HCT116 (cell line): ENCODE results near the gene CYSLTR2. TPM values are rescaled to one million over a fixed set of nuclear protein-coding genes. Genes with fewer than 3 reads are reported as not detected.

Source experiments
- ATAC-seq: fragments of 200-7000 bp; cut with Tn5 transposase; 2 replicates; pipeline ENCODE4 v1.9.1; 2020; ENCODE audit warnings: mild to moderate bottlenecking, moderate library complexity
- BruUV-seq: library from RNA; stranded (reverse); fragments of 400-500 nt; replicated peaks from 2 replicates; lab custom pipeline; 2021; lab: Mats Ljungman, UMichigan
- CTCF ChIA-PET: fragments of 300-600 bp; sonication (Branson Sonifier 250); formaldehyde crosslinking; loops from one replicate; lab custom pipeline; 2021; ENCODE audit warnings: antibody characterized with exemption; lab: Charles Lee
- POLR2A ChIA-PET: fragments of 300-600, 350-600 bp; sonication (Branson Sonifier 250); formaldehyde crosslinking; loops from one replicate; lab custom pipeline; 2021; ENCODE audit warnings: antibody characterized with exemption; lab: Charles Lee
- RAD21 ChIA-PET, 2 experiments: fragments of 300-600 bp; sonication (Branson Sonifier 250); formaldehyde crosslinking; loops; one replicate each; lab custom pipeline; 2023; ENCODE audit warnings: low total read pairs in 2 of 2; ENCODE audit not compliant: uncharacterized antibody in 2 of 2, unreplicated experiment in 2 of 2, low non-redundant PET in 1 of 2; lab: Charles Lee
- DNase-seq: peaks from one replicate; pipeline ENCODE4 v3.0.0-alpha.2; 2010; ENCODE audit warnings: low read depth, low spot score
- H2AFZ ChIP-seq: fragments of 200-600 bp; shearing (Covaris generic), sonication (generic); 2 replicates; pipeline ENCODE4 v1.6.1; 2017; ENCODE audit warnings: low read depth, mixed run types, mixed read lengths, antibody characterized with exemption, low read length; ENCODE audit not compliant: poor library complexity, severe bottlenecking
- H3K27ac ChIP-seq: 2 replicates; pipeline ENCODE4 v1.5.1; 2012; ENCODE audit warnings: low read depth, low read length
- H3K27me3 ChIP-seq: fragments of 200-600 bp; sonication (generic); 2 replicates; pipeline ENCODE4 v1.6.1; 2016; ENCODE audit warnings: mixed run types, low read length, mixed read lengths; ENCODE audit not compliant: insufficient read depth
- H3K36me3 ChIP-seq, 2 experiments: fragments of 200-500 bp in 1 of 2; fragments of 200-600 bp in 1 of 2; sonication (Bioruptor generic) in 1 of 2; sonication (generic) in 1 of 2; 2 replicates each; pipeline versions ENCODE4 v1.5.1 to v1.6.1; 2014 to 2016; ENCODE audit warnings: low read length in 2 of 2, inconsistent platforms in 1 of 2, mixed read lengths in 1 of 2, mixed run types in 1 of 2; ENCODE audit not compliant: insufficient read depth in 2 of 2, control insufficient read depth in 1 of 2
- H3K4me1 ChIP-seq, 2 experiments: fragments of 200-600 bp in 1 of 2; sonication (generic) in 1 of 2; 2 replicates each; pipeline versions ENCODE4 v1.5.1 to v1.6.1; 2012 to 2017; ENCODE audit warnings: low read length in 2 of 2, inconsistent platforms in 1 of 2, mild to moderate bottlenecking in 1 of 2, mixed read lengths in 1 of 2, mixed run types in 1 of 2, moderate library complexity in 1 of 2; ENCODE audit not compliant: insufficient read depth in 2 of 2, control insufficient read depth in 1 of 2
- H3K4me2 ChIP-seq: fragments of 200-600 bp; sonication (generic); 2 replicates; pipeline ENCODE4 v1.6.1; 2017; ENCODE audit warnings: mixed run types, low read length, mixed read lengths
- H3K4me3 ChIP-seq, 2 experiments: fragments of 200-600 bp in 1 of 2; sonication (generic) in 1 of 2; replicated peaks in 1 of 2; 2 replicates each; pipeline ENCODE4 v1.5.1; 2011 to 2016; ENCODE audit warnings: low read length in 2 of 2, control low read depth in 1 of 2, low read depth in 1 of 2, mild to moderate bottlenecking in 1 of 2, mixed read lengths in 1 of 2, mixed run types in 1 of 2
- H3K79me2 ChIP-seq: fragments of 200-600 bp; sonication (generic); 2 replicates; pipeline ENCODE4 v1.6.1; 2017; ENCODE audit warnings: mild to moderate bottlenecking, mixed run types, low read length, moderate library complexity, mixed read lengths; ENCODE audit not compliant: insufficient read depth
- H3K9ac ChIP-seq: fragments of 200-600 bp; sonication (generic); 2 replicates; pipeline ENCODE4 v1.6.1; 2016; ENCODE audit warnings: low read length, mixed read lengths
- H3K9me2 ChIP-seq: fragments of 200-600 bp; sonication (generic), shearing (Covaris generic); 2 replicates; pipeline ENCODE4 v1.6.1; 2017; ENCODE audit warnings: mixed run types, mild to moderate bottlenecking, moderate library complexity; ENCODE audit not compliant: insufficient read depth
- H3K9me3 ChIP-seq, 2 experiments: fragments of 200-500 bp in 1 of 2; fragments of 200-600 bp in 1 of 2; sonication (Bioruptor generic) in 1 of 2; sonication (generic) in 1 of 2; 2 replicates each; pipeline ENCODE4 v1.6.1; 2014 to 2017; ENCODE audit warnings: low read length in 2 of 2, mixed read lengths in 2 of 2, inconsistent platforms in 1 of 2, low read depth in 1 of 2, mild to moderate bottlenecking in 1 of 2, mixed run types in 1 of 2, moderate library complexity in 1 of 2; ENCODE audit not compliant: control insufficient read depth in 1 of 2, insufficient read depth in 1 of 2
- H4K20me1 ChIP-seq: fragments of 200-600 bp; sonication (generic), shearing (Covaris generic); 2 replicates; pipeline ENCODE4 v1.6.1; 2017; ENCODE audit warnings: mixed run types, mild to moderate bottlenecking, moderate library complexity; ENCODE audit not compliant: insufficient read depth
- CBX3 ChIP-seq: IDR thresholded peaks from 2 replicates; pipeline ENCODE4 v1.6.1; 2012; ENCODE audit warnings: low read depth
- CEBPB ChIP-seq: IDR thresholded peaks from 2 replicates; pipeline ENCODE4 v1.6.1; 2012; ENCODE audit warnings: low read depth
- CTCF ChIP-seq, 3 experiments: fragments of 200-600 bp in 1 of 3; sonication (generic) in 1 of 3; IDR thresholded peaks in 2 of 3; conservative IDR thresholded peaks in 1 of 3; 2 replicates each; pipeline ENCODE4 v1.5.1; 2012 to 2017; ENCODE audit warnings: low read depth in 2 of 3, low read length in 2 of 3, antibody characterized with exemption in 1 of 3, borderline replicate concordance in 1 of 3, control low read depth in 1 of 3, mild to moderate bottlenecking in 1 of 3, mixed read lengths in 1 of 3, mixed run types in 1 of 3, moderate library complexity in 1 of 3; ENCODE audit not compliant: insufficient read depth in 1 of 3
- EGR1 ChIP-seq: IDR thresholded peaks from 2 replicates; pipeline ENCODE4 v1.6.1; 2012; ENCODE audit warnings: low read depth
- ELF1 ChIP-seq: IDR thresholded peaks from 2 replicates; pipeline ENCODE4 v1.6.1; 2012; ENCODE audit warnings: low read depth, borderline replicate concordance
- FOSL1 ChIP-seq: IDR thresholded peaks from 2 replicates; pipeline ENCODE4 v1.6.1; 2012; ENCODE audit warnings: low read depth
- MAX ChIP-seq: IDR thresholded peaks from 2 replicates; pipeline ENCODE4 v1.6.1; 2012
- RAD21 ChIP-seq: IDR thresholded peaks from 2 replicates; pipeline ENCODE4 v1.6.1; 2012; ENCODE audit warnings: low read depth, mild to moderate bottlenecking
- REST ChIP-seq: IDR thresholded peaks from 2 replicates; pipeline ENCODE4 v1.6.1; 2012; ENCODE audit warnings: low read depth
- TCF7L2 ChIP-seq: IDR thresholded peaks from 2 replicates; pipeline ENCODE4 v1.7.0; 2011; ENCODE audit warnings: borderline replicate concordance, inconsistent platforms; ENCODE audit not compliant: insufficient read depth, insufficient read length; ENCODE audit errors: extremely low read depth
- ZBTB33 ChIP-seq: IDR thresholded peaks from 2 replicates; pipeline ENCODE4 v1.6.1; 2011; ENCODE audit warnings: mild to moderate bottlenecking, low read length, moderate library complexity; ENCODE audit not compliant: insufficient replicate concordance; ENCODE audit errors: extremely low read depth
- ZNF274 ChIP-seq: fragments of 200-500 bp; sonication (Bioruptor generic); IDR thresholded peaks from 2 replicates; pipeline ENCODE4 v1.6.1; 2014; ENCODE audit warnings: mild to moderate bottlenecking, low read depth, low read length, inconsistent platforms
- intact Hi-C: fragments of 100-400 bp; cut with micrococcal nuclease; formaldehyde crosslinking; loops from 2 replicates; pipeline ENCODE4 v1.10.0; 2022
- total RNA-seq: library from RNA; stranded (reverse); gene quantifications from one replicate; pipeline ENCODE4 v1.2.1, GENCODE V29; 2021; ENCODE audit not compliant: unreplicated experiment

The CYSLTR2 gene
- total RNA-seq, 1 experiment from 2014 or later, result not detected

GRCh38 chr13:48693998-48694397 lies 40.3 kb downstream of the CYSLTR2 start:
- BruUV-seq, result no TSS peak
- RAD21 ChIA-PET, result no interaction called here
- CTCF ChIA-PET, result no interaction called here

More at GRCh38 chr13:48693998-48694397, 40.3 kb downstream of the CYSLTR2 start:
- intact Hi-C loops, result no loop called here
- POLR2A ChIA-PET, result no interaction called here
- H2AFZ ChIP-seq, result no peak overlapping the region
- no peak for TF ChIP-seq ELF1
- no peak for TF ChIP-seq ZNF274
- TF ChIP-seq FOSL1, result no peak
- TF ChIP-seq RAD21, result no peak
- TF ChIP-seq ZBTB33, result no peak
- no peak for TF ChIP-seq CBX3
- no peak for TF ChIP-seq CTCF (IDR thresholded peaks at IDR 0.05 in 2 of 3, conservative IDR thresholded peaks at IDR 0.05 in 1 of 3; ENCODE audit: borderline replicate concordance in 1 of 3, insufficient read depth in 1 of 3, low read depth in 2 of 3, low read length in 2 of 3)
- no peak for TF ChIP-seq EGR1
- TF ChIP-seq MAX, result no peak
- no peak for TF ChIP-seq TCF7L2
- TF ChIP-seq REST, result no peak
- TF ChIP-seq CEBPB, result no peak
- H3K4me3 ChIP-seq, result no peak overlapping the region
- no peaks in the 10 kb centered on the region for H3K4me1 ChIP-seq
- no peaks in the 10 kb centered on the region for H3K36me3 ChIP-seq
- H3K9me2 ChIP-seq, result no peaks in the 10 kb centered on the region
- H3K9me3 ChIP-seq, result no peaks in the 10 kb centered on the region
- H4K20me1 ChIP-seq, result no peaks in the 10 kb centered on the region
- DNase-seq (no peak), ATAC-seq (no peak)
- no peak overlapping the region for H3K9ac ChIP-seq
- H3K4me2 ChIP-seq, result no peak overlapping the region
- no peak overlapping the region for H3K27ac ChIP-seq
- no peaks in the 10 kb centered on the region for H3K79me2 ChIP-seq
- no peaks in the 10 kb centered on the region for H3K27me3 ChIP-seq
